PFSK-1 (cell line): ENCODE data around the gene HAP1.

Experiments
- SIN3A ChIP-seq: IDR thresholded peaks from 2 replicates; pipeline ENCODE4 v1.6.1; 2012; ENCODE audit warnings: mild to moderate bottlenecking, low read length, moderate library complexity, borderline replicate concordance; ENCODE audit not compliant: insufficient read depth
- TAF1 ChIP-seq: IDR thresholded peaks from 2 replicates; pipeline ENCODE4 v1.6.1; 2012; ENCODE audit warnings: low read length, control low read depth, borderline replicate concordance; ENCODE audit not compliant: insufficient read depth
- TF ChIP-seq, protein P1 (sequence below), 2 experiments: IDR thresholded peaks; 2 replicates each; pipeline versions ENCODE4 v1.6.1 to v1.8.0; 2011 to 2012; ENCODE audit warnings: low read depth in 2 of 2, low read length in 2 of 2, control low read depth in 1 of 2, inconsistent platforms in 1 of 2, mild to moderate bottlenecking in 1 of 2, moderate library complexity in 1 of 2; ENCODE audit not compliant: insufficient read depth in 1 of 2

DNA sequence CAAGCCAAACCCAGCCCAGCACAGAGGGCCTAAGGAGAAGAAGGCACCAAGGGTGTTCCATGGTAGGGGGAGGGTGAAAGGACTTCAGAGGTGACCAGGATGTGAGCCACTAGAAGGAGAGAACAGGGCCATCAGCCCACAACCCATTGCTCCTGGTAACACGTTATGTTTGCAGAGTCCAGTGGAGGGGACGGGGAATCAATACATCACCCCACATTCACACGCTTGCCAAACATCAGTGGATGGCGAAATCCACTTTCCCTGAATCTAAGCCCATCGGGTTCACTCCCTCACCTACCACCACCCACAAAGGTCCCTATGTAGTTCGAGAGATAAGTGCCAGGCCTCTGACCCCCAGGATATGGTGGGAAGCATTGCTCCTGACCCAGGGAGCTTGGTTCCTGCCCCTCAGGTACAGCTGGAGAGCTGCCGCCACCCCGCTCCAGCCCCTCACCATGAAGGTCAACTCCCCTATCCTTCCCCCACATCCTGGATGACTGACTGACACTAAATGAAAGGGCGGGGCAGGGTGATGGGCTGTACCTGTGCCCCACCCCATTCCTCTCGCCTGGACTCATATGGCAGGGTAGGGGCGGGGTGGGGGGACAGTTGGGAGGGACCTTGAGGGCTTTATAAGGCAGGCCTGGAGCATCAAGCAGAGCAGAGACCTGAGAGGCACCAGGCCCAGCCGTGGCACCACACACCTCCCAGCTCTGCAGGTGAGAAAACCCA is 22.6 kb downstream of the HAP1 start, which contains the start of gene GAST:
- TF ChIP-seq, protein P1, sequence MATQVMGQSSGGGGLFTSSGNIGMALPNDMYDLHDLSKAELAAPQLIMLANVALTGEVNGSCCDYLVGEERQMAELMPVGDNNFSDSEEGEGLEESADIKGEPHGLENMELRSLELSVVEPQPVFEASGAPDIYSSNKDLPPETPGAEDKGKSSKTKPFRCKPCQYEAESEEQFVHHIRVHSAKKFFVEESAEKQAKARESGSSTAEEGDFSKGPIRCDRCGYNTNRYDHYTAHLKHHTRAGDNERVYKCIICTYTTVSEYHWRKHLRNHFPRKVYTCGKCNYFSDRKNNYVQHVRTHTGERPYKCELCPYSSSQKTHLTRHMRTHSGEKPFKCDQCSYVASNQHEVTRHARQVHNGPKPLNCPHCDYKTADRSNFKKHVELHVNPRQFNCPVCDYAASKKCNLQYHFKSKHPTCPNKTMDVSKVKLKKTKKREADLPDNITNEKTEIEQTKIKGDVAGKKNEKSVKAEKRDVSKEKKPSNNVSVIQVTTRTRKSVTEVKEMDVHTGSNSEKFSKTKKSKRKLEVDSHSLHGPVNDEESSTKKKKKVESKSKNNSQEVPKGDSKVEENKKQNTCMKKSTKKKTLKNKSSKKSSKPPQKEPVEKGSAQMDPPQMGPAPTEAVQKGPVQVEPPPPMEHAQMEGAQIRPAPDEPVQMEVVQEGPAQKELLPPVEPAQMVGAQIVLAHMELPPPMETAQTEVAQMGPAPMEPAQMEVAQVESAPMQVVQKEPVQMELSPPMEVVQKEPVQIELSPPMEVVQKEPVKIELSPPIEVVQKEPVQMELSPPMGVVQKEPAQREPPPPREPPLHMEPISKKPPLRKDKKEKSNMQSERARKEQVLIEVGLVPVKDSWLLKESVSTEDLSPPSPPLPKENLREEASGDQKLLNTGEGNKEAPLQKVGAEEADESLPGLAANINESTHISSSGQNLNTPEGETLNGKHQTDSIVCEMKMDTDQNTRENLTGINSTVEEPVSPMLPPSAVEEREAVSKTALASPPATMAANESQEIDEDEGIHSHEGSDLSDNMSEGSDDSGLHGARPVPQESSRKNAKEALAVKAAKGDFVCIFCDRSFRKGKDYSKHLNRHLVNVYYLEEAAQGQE (IDR thresholded peaks at IDR 0.05; ENCODE audit: insufficient read depth in 1 of 2, low read depth in 2 of 2, low read length in 2 of 2), result no peak
- TF ChIP-seq TAF1 (no peak), SIN3A (no peak)
